Colonic mucosa (tissue), 4 donors: Measurements from ENCODE around the gene GRIK2. TPM values are rescaled to one million over a fixed set of nuclear protein-coding genes. Genes with fewer than 3 reads are reported as not detected.

Source experiments
- DNase-seq: peaks from one replicate; pipeline ENCODE4 v3.0.0-alpha.2; 2020
- H3K27ac ChIP-seq: fragments of 200-600 bp; one replicate; pipeline ENCODE4 v1.8.0; 2021
- H3K27me3 ChIP-seq: fragments of 200-600 bp; one replicate; pipeline ENCODE4 v1.8.0; 2021
- H3K36me3 ChIP-seq: fragments of 200-600 bp; one replicate; pipeline ENCODE4 v1.8.0; 2021
- H3K4me1 ChIP-seq: fragments of 200-600 bp; one replicate; pipeline ENCODE4 v1.8.0; 2021; ENCODE audit warnings: mild to moderate bottlenecking
- H3K4me3 ChIP-seq: fragments of 200-600 bp; one replicate; pipeline ENCODE4 v1.8.0; 2021
- H3K9ac ChIP-seq, 2 donors: one replicate each; pipeline ENCODE4 v1.7.0; 2013; ENCODE audit warnings: control low read depth in 2 of 2, low read depth in 2 of 2, low read length in 2 of 2
- H3K9me3 ChIP-seq: fragments of 200-600 bp; one replicate; pipeline ENCODE4 v1.8.0; 2021
- CTCF ChIP-seq: fragments of 200-600 bp; IDR thresholded peaks from one replicate; pipeline ENCODE4 v1.8.0; 2022; ENCODE audit warnings: antibody characterized with exemption, mild to moderate bottlenecking
- intact Hi-C: fragments of 100-400 bp; cut with DNase I; formaldehyde crosslinking; loops from one replicate; pipeline ENCODE4 v1.14.1; 2022
- total RNA-seq, 2 donors: library from RNA; stranded (reverse); fragmentation: NEBNext Ultra II Directional in 1 of 2; extraction: Animal tissue kit (Norgen Biotek cat#: 25700) in 1 of 2; gene quantifications; one replicate each; pipeline ENCODE4 v1.2.1, GENCODE V29; 2021
- donor health status: healthy.
- donor health status: DM: no; HTN: no; CAD: no.
- donor health status: DM: no; HTN: no; CAD: no.

The GRIK2 gene
- total RNA-seq, 2 donors from 2014 or later: 0.50 to 0.72 TPM

DNA sequence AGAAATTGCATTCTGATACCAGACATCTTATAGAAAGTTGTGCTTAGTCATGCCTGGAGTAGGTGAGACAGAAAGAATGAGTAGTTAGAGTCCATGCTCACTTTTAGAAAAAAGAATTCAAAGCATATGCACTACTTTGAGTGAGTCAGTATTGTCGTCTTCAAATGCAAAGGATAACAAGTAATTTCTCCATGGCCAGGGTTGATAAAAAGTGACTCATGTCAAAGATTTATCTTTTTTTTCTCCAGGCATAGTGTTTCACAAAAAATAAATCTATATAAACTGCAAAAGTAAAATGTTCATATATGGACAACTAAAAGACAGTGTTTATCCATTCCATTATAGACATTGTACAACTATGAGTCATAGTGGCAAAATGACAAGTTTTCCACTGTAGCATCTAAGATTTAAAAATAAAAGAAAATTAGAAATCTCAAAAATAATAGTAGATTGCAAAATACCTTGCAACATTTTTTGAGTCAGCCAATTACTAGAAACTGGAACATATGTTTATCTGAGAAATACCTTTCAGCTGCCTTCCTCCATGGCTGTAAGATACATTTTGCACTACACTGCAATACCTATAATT lies 329.6 kb downstream of the GRIK2 start:
- Histone ChIP-seq H3K9ac (no peak overlapping the region), H3K4me1 (no peaks in the 10 kb centered on the region), H3K27me3 (no peaks in the 10 kb centered on the region), H3K9me3 (no peaks in the 10 kb centered on the region), H3K27ac (no peak overlapping the region), H3K4me3 (no peak overlapping the region), H3K36me3 (no peaks in the 10 kb centered on the region)
- intact Hi-C loops: no loop called here
- DNase-seq: no peak
- no peak for TF ChIP-seq CTCF

DNA sequence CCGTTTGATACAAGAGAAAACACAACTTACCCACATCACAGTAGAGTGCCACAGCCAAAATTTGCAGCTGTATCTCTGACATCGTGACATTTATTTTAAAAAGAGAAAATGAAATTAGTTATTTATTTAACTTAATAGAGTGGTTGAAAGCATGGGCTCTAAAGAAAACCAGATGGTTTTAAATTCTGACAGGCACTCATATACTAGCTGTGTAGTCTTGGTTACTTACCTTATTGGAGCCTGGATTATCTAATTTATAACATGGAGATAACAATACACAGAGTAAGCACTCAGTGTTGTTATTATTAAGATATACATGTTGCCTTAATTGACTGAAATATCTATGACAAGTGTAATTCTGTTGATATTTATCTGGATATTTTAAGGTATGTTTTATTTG lies 334.9 kb downstream of the GRIK2 start:
- intact Hi-C loops: no loop called here
- H3K27ac ChIP-seq: no peak overlapping the region
- no peak overlapping the region for H3K9ac ChIP-seq
- no peak for TF ChIP-seq CTCF
- no peaks in the 10 kb centered on the region for H3K27me3 ChIP-seq
- no peaks in the 10 kb centered on the region for H3K4me1 ChIP-seq
- H3K4me3 ChIP-seq: no peak overlapping the region
- no peaks in the 10 kb centered on the region for H3K36me3 ChIP-seq
- H3K9me3 ChIP-seq: no peaks in the 10 kb centered on the region
- no peak for DNase-seq

GRCh38 chr6:101728956-101729355 lies 335.4 kb downstream of the GRIK2 start:
- TF ChIP-seq CTCF: no peak
- H3K9ac ChIP-seq: no peak overlapping the region

GRCh38 chr6:101730954-101731353 lies 337.4 kb downstream of the GRIK2 start:
- Histone ChIP-seq H3K27me3 (no peaks in the 10 kb centered on the region), H3K36me3 (no peaks in the 10 kb centered on the region), H3K9me3 (no peaks in the 10 kb centered on the region), H3K9ac (no peak overlapping the region), H3K27ac (no peak overlapping the region), H3K4me1 (no peaks in the 10 kb centered on the region), H3K4me3 (no peak overlapping the region)
- no peak for TF ChIP-seq CTCF
- intact Hi-C loops: no loop called here
- DNase-seq: no peak

More at GRCh38 chr6:101728956-101729355, 335.4 kb downstream of the GRIK2 start:
- H3K36me3 ChIP-seq: no peaks in the 10 kb centered on the region
- DNase-seq: no peak
- no peaks in the 10 kb centered on the region for H3K9me3 ChIP-seq
- H3K4me3 ChIP-seq: no peak overlapping the region
- no peaks in the 10 kb centered on the region for H3K4me1 ChIP-seq
- no peaks in the 10 kb centered on the region for H3K27me3 ChIP-seq
- H3K27ac ChIP-seq: no peak overlapping the region
- intact Hi-C loops: no loop called here

DNA sequence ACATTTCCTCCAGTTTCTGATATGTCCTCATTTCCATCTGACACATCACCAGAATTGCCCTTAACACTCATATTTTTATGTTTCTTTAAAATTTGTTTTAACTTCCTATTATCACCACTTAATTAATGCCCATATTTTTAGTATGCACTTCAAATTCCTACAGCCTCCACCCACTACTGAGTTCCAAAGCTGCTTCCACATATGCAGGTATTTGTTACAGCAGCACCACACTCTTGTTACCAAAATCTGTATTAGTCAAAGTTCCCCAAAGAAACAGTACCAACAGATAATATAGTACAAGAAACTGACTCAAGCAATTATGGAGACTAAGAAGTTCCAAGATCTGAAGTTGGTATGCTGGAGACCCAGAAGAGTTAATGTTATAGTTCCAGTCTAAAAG lies 340.4 kb downstream of the GRIK2 start:
- H3K27ac ChIP-seq: no peak overlapping the region
- H3K9ac ChIP-seq: no peak overlapping the region
- no peaks in the 10 kb centered on the region for H3K27me3 ChIP-seq
- no peaks in the 10 kb centered on the region for H3K4me1 ChIP-seq
- H3K9me3 ChIP-seq: no peaks in the 10 kb centered on the region
- intact Hi-C loops: no loop called here
- H3K36me3 ChIP-seq: no peaks in the 10 kb centered on the region
- DNase-seq: no peak
- TF ChIP-seq CTCF: no peak
- no peak overlapping the region for H3K4me3 ChIP-seq
